HCT116 (cell line): ENCODE data around the gene RPTOR. TPM values are rescaled to one million over a fixed set of nuclear protein-coding genes. Genes with fewer than 3 reads are reported as not detected.

Experiments used
- ATAC-seq: fragments of 200-7000 bp; cut with Tn5 transposase; 2 replicates; pipeline ENCODE4 v1.9.1; 2020; ENCODE audit warnings: mild to moderate bottlenecking, moderate library complexity
- BruUV-seq: library from RNA; stranded (reverse); fragments of 400-500 nt; replicated peaks from 2 replicates; lab custom pipeline; 2021; lab: Mats Ljungman, UMichigan
- CTCF ChIA-PET: fragments of 300-600 bp; sonication (Branson Sonifier 250); formaldehyde crosslinking; loops from one replicate; lab custom pipeline; 2021; ENCODE audit warnings: antibody characterized with exemption; lab: Charles Lee
- POLR2A ChIA-PET: fragments of 300-600, 350-600 bp; sonication (Branson Sonifier 250); formaldehyde crosslinking; loops from one replicate; lab custom pipeline; 2021; ENCODE audit warnings: antibody characterized with exemption; lab: Charles Lee
- RAD21 ChIA-PET, 2 experiments: fragments of 300-600 bp; sonication (Branson Sonifier 250); formaldehyde crosslinking; loops; one replicate each; lab custom pipeline; 2023; ENCODE audit warnings: low total read pairs in 2 of 2; ENCODE audit not compliant: uncharacterized antibody in 2 of 2, unreplicated experiment in 2 of 2, low non-redundant PET in 1 of 2; lab: Charles Lee
- DNase-seq: peaks from one replicate; pipeline ENCODE4 v3.0.0-alpha.2; 2010; ENCODE audit warnings: low read depth, low spot score
- H2AFZ ChIP-seq: fragments of 200-600 bp; shearing (Covaris generic), sonication (generic); 2 replicates; pipeline ENCODE4 v1.6.1; 2017; ENCODE audit warnings: low read depth, mixed run types, mixed read lengths, antibody characterized with exemption, low read length; ENCODE audit not compliant: poor library complexity, severe bottlenecking
- H3K27ac ChIP-seq: 2 replicates; pipeline ENCODE4 v1.5.1; 2012; ENCODE audit warnings: low read depth, low read length
- H3K27me3 ChIP-seq: fragments of 200-600 bp; sonication (generic); 2 replicates; pipeline ENCODE4 v1.6.1; 2016; ENCODE audit warnings: mixed run types, low read length, mixed read lengths; ENCODE audit not compliant: insufficient read depth
- H3K36me3 ChIP-seq, 2 experiments: fragments of 200-500 bp in 1 of 2; fragments of 200-600 bp in 1 of 2; sonication (Bioruptor generic) in 1 of 2; sonication (generic) in 1 of 2; 2 replicates each; pipeline versions ENCODE4 v1.5.1 to v1.6.1; 2014 to 2016; ENCODE audit warnings: low read length in 2 of 2, inconsistent platforms in 1 of 2, mixed read lengths in 1 of 2, mixed run types in 1 of 2; ENCODE audit not compliant: insufficient read depth in 2 of 2, control insufficient read depth in 1 of 2
- H3K4me1 ChIP-seq, 2 experiments: fragments of 200-600 bp in 1 of 2; sonication (generic) in 1 of 2; 2 replicates each; pipeline versions ENCODE4 v1.5.1 to v1.6.1; 2012 to 2017; ENCODE audit warnings: low read length in 2 of 2, inconsistent platforms in 1 of 2, mild to moderate bottlenecking in 1 of 2, mixed read lengths in 1 of 2, mixed run types in 1 of 2, moderate library complexity in 1 of 2; ENCODE audit not compliant: insufficient read depth in 2 of 2, control insufficient read depth in 1 of 2
- H3K4me2 ChIP-seq: fragments of 200-600 bp; sonication (generic); 2 replicates; pipeline ENCODE4 v1.6.1; 2017; ENCODE audit warnings: mixed run types, low read length, mixed read lengths
- H3K4me3 ChIP-seq, 2 experiments: fragments of 200-600 bp in 1 of 2; sonication (generic) in 1 of 2; replicated peaks in 1 of 2; 2 replicates each; pipeline ENCODE4 v1.5.1; 2011 to 2016; ENCODE audit warnings: low read length in 2 of 2, control low read depth in 1 of 2, low read depth in 1 of 2, mild to moderate bottlenecking in 1 of 2, mixed read lengths in 1 of 2, mixed run types in 1 of 2
- H3K79me2 ChIP-seq: fragments of 200-600 bp; sonication (generic); 2 replicates; pipeline ENCODE4 v1.6.1; 2017; ENCODE audit warnings: mild to moderate bottlenecking, mixed run types, low read length, moderate library complexity, mixed read lengths; ENCODE audit not compliant: insufficient read depth
- H3K9ac ChIP-seq: fragments of 200-600 bp; sonication (generic); 2 replicates; pipeline ENCODE4 v1.6.1; 2016; ENCODE audit warnings: low read length, mixed read lengths
- H3K9me2 ChIP-seq: fragments of 200-600 bp; sonication (generic), shearing (Covaris generic); 2 replicates; pipeline ENCODE4 v1.6.1; 2017; ENCODE audit warnings: mixed run types, mild to moderate bottlenecking, moderate library complexity; ENCODE audit not compliant: insufficient read depth
- H3K9me3 ChIP-seq, 2 experiments: fragments of 200-500 bp in 1 of 2; fragments of 200-600 bp in 1 of 2; sonication (Bioruptor generic) in 1 of 2; sonication (generic) in 1 of 2; 2 replicates each; pipeline ENCODE4 v1.6.1; 2014 to 2017; ENCODE audit warnings: low read length in 2 of 2, mixed read lengths in 2 of 2, inconsistent platforms in 1 of 2, low read depth in 1 of 2, mild to moderate bottlenecking in 1 of 2, mixed run types in 1 of 2, moderate library complexity in 1 of 2; ENCODE audit not compliant: control insufficient read depth in 1 of 2, insufficient read depth in 1 of 2
- H4K20me1 ChIP-seq: fragments of 200-600 bp; sonication (generic), shearing (Covaris generic); 2 replicates; pipeline ENCODE4 v1.6.1; 2017; ENCODE audit warnings: mixed run types, mild to moderate bottlenecking, moderate library complexity; ENCODE audit not compliant: insufficient read depth
- ATF3 ChIP-seq: IDR thresholded peaks from 2 replicates; pipeline ENCODE4 v1.6.1; 2012
- CEBPB ChIP-seq: IDR thresholded peaks from 2 replicates; pipeline ENCODE4 v1.6.1; 2012; ENCODE audit warnings: low read depth
- CTCF ChIP-seq, 3 experiments: fragments of 200-600 bp in 1 of 3; sonication (generic) in 1 of 3; IDR thresholded peaks in 2 of 3; conservative IDR thresholded peaks in 1 of 3; 2 replicates each; pipeline ENCODE4 v1.5.1; 2012 to 2017; ENCODE audit warnings: low read depth in 2 of 3, low read length in 2 of 3, antibody characterized with exemption in 1 of 3, borderline replicate concordance in 1 of 3, control low read depth in 1 of 3, mild to moderate bottlenecking in 1 of 3, mixed read lengths in 1 of 3, mixed run types in 1 of 3, moderate library complexity in 1 of 3; ENCODE audit not compliant: insufficient read depth in 1 of 3
- EZH2phosphoT487 ChIP-seq: fragments of 200-600 bp; IDR thresholded peaks from 2 replicates; pipeline ENCODE4 v1.6.1; 2018; ENCODE audit warnings: antibody characterized with exemption, borderline replicate concordance
- JUND ChIP-seq: IDR thresholded peaks from 2 replicates; pipeline ENCODE4 v1.6.1; 2012
- POLR2A ChIP-seq: IDR thresholded peaks from 2 replicates; pipeline ENCODE4 v1.7.0; 2011; ENCODE audit warnings: borderline replicate concordance; ENCODE audit not compliant: insufficient read depth, insufficient read length; ENCODE audit errors: extremely low read depth
- RAD21 ChIP-seq: IDR thresholded peaks from 2 replicates; pipeline ENCODE4 v1.6.1; 2012; ENCODE audit warnings: low read depth, mild to moderate bottlenecking
- SIN3A ChIP-seq: IDR thresholded peaks from 2 replicates; pipeline ENCODE4 v1.6.1; 2012; ENCODE audit warnings: low read depth
- TCF7L2 ChIP-seq: IDR thresholded peaks from 2 replicates; pipeline ENCODE4 v1.7.0; 2011; ENCODE audit warnings: borderline replicate concordance, inconsistent platforms; ENCODE audit not compliant: insufficient read depth, insufficient read length; ENCODE audit errors: extremely low read depth
- ZBTB33 ChIP-seq: IDR thresholded peaks from 2 replicates; pipeline ENCODE4 v1.6.1; 2011; ENCODE audit warnings: mild to moderate bottlenecking, low read length, moderate library complexity; ENCODE audit not compliant: insufficient replicate concordance; ENCODE audit errors: extremely low read depth
- intact Hi-C: fragments of 100-400 bp; cut with micrococcal nuclease; formaldehyde crosslinking; loops from 2 replicates; pipeline ENCODE4 v1.10.0; 2022
- total RNA-seq: library from RNA; stranded (reverse); gene quantifications from one replicate; pipeline ENCODE4 v1.2.1, GENCODE V29; 2021; ENCODE audit not compliant: unreplicated experiment

The RPTOR gene
- total RNA-seq, 1 experiment from 2014 or later, result 69.5 TPM

- CTCF ChIA-PET, result interaction anchor here (1.2 kb wide), 1 partner anchor 12 kb away, joined by 4 read pairs; no protein-coding TSS in a partner anchor
- no peak overlapping the region for H3K27ac ChIP-seq
- H3K9me3 ChIP-seq, result no peaks in the 10 kb centered on the region
- no peaks in the 10 kb centered on the region for H3K9me2 ChIP-seq
- no peak for DNase-seq
- H3K4me1 ChIP-seq, result no peaks in the 10 kb centered on the region
- H3K79me2 ChIP-seq, result peaks cover 99% of the 10 kb centered on the region
- H3K27me3 ChIP-seq, result no peaks in the 10 kb centered on the region
- TF ChIP-seq POLR2A, result no peak
- TF ChIP-seq ZBTB33, result no peak
- no peak for TF ChIP-seq CTCF (IDR thresholded peaks at IDR 0.05 in 2 of 3, conservative IDR thresholded peaks at IDR 0.05 in 1 of 3; ENCODE audit: borderline replicate concordance in 1 of 3, insufficient read depth in 1 of 3, low read depth in 2 of 3, low read length in 2 of 3)
- TF ChIP-seq CEBPB, result no peak
- TF ChIP-seq ATF3, result no peak
- TF ChIP-seq EZH2phosphoT487, result no peak
- no peak for TF ChIP-seq SIN3A
- no peak for TF ChIP-seq TCF7L2
- TF ChIP-seq RAD21, result no peak
- no peak for TF ChIP-seq JUND
- intact Hi-C loops, result no loop called here
- RAD21 ChIA-PET, result no interaction called here
- no peak overlapping the region for H3K4me3 ChIP-seq
- no peak overlapping the region for H3K4me2 ChIP-seq
- BruUV-seq, result no TSS peak
- no peak overlapping the region for H2AFZ ChIP-seq
- H4K20me1 ChIP-seq, result peaks cover 4% of the 10 kb centered on the region; the same call in 1 of the 2 replicates
- ATAC-seq, result no peak
- H3K9ac ChIP-seq, result no peak overlapping the region
- H3K36me3 ChIP-seq, result no peaks in the 10 kb centered on the region
- POLR2A ChIA-PET, result no interaction called here
These were observed 92.6 kb downstream of the RPTOR start for GRCh38 chr17:80637048-80637781.
